ENCODE measurements around the gene RNGTT. TPM values are rescaled to one million over a fixed set of nuclear protein-coding genes. Genes with fewer than 3 reads are reported as not detected.

The RNGTT gene
- total and polyA plus RNA-seq, 12 donors = 2.6 to 29.6 (median 14.2) TPM

DNA sequence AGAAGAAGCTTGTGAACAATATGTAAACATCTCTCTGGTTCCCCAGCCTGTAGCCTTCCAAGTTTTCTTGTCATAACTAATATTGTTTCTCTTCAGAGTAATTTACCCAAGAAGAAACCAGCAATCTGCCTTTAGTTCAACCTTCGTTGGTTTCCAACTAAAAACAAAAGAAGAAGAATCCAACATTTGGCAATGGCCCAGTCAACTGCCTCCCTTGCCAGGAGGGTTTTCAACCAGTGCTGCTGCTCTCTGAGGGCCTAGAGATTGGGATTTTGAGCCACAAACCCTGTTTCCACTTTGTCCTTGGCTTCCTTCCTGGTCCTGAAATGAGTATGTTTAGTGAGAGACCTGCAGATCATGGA is 401.5 kb downstream of the RNGTT start:
- Histone ChIP-seq H3K4me3 (no peak overlapping the region), H3K27me3 (no peaks in the 10 kb centered on the region), H3K36me3 (replicated peaks in 1 of 2) (no peaks in the 10 kb centered on the region), H3K9me3 (replicated peaks in 1 of 3) (no peaks in the 10 kb centered on the region), H3K27ac (peak overlapping the region in 1 of 5 donors; percentile 28), H3K4me1 (replicated peaks in 1 of 2) (peaks cover 0 to 15% of the 10 kb centered on the region in 2 donors)
- WGBS, 4 donors = 21 to 46% (median 26%) methylated on average over 1 of the region's 1 CpG
- TF ChIP-seq CTCF (IDR thresholded peaks at IDR 0.05) (no peak), POLR2A (IDR thresholded peaks at IDR 0.05) (no peak)
- intact Hi-C loops (cut with DNase I) = no loop called here
- peak in 5 of 7 donors; percentile 23 to 55 (median 29) for DNase-seq

GRCh38 chr6:88561034-88561953 is 402.1 kb downstream of the RNGTT start:
- DNase-seq = no peak
- no peaks in the 10 kb centered on the region for H3K27me3 ChIP-seq
- peak overlapping the region in 1 of 5 donors; percentile 28 for H3K27ac ChIP-seq
- H3K4me3 ChIP-seq = no peak overlapping the region
- 65 to 69% (median 67%) methylated on average over 10 of the region's 10 CpGs for WGBS, 4 donors
- intact Hi-C loops (cut with DNase I) = no loop called here
- H3K36me3 ChIP-seq (replicated peaks in 1 of 2) = no peaks in the 10 kb centered on the region
- H3K9me3 ChIP-seq (replicated peaks in 1 of 3) = no peaks in the 10 kb centered on the region
- H3K4me1 ChIP-seq (replicated peaks in 1 of 2) = peaks cover 0 to 15% of the 10 kb centered on the region in 2 donors
- TF ChIP-seq POLR2A (IDR thresholded peaks at IDR 0.05) = no peak
- no peak for TF ChIP-seq CTCF (IDR thresholded peaks at IDR 0.05)

Small RNAs within 50 kb of the gene (small RNA-seq; reads per million reads assigned to genes)
- gene AL079342.1 = 0 reads per million in 2 donors
- 0 reads per million in 2 donors for gene RF00045

Other genes starting within 250 kb of the RNGTT start
- 100 to 1,000 TPM in 8 of 9 donors, 10 to 100 TPM in 1; 79.6 to 359 (median 260) TPM for gene PNRC1, start 117.1 kb upstream of the RNGTT start, total RNA-seq
- gene PNRC1, start 117.1 kb upstream of the RNGTT start, polyA plus RNA-seq = 100 to 1,000 TPM in 1 of 3 donors, 10 to 100 TPM in 2; 65.5 to 116 (median 86.3) TPM
- gene SRSF12, start 154.5 kb upstream of the RNGTT start, total RNA-seq = 1 to 10 TPM in 3 of 9 donors, under 1 TPM in 5, not detected in 1; 0.26 to 2.2 (median 0.78) TPM
- 1 to 10 TPM in 1 of 3 donors, under 1 TPM in 2; 0.72 to 1.4 (median 0.91) TPM for gene SRSF12, start 154.5 kb upstream of the RNGTT start, polyA plus RNA-seq
- 10 to 100 TPM in 1 of 9 donors, 1 to 10 TPM in 8; 4.3 to 10.0 (median 6.1) TPM for gene PM20D2, start 182.4 kb upstream of the RNGTT start, total RNA-seq
- gene PM20D2, start 182.4 kb upstream of the RNGTT start, polyA plus RNA-seq = 1 to 10 TPM; 1.8 to 7.1 (median 2.3) TPM